HG02623 (cell line): ENCODE data around the gene NCOA3.

Experiments used
- ATAC-seq: cut with Tn5 transposase; IDR thresholded peaks from one replicate; pipeline ENCODE4 v1.9.1; 2021; ENCODE audit warnings: moderate library complexity; ENCODE audit not compliant: unreplicated experiment

NCOA3 gene

DNA sequence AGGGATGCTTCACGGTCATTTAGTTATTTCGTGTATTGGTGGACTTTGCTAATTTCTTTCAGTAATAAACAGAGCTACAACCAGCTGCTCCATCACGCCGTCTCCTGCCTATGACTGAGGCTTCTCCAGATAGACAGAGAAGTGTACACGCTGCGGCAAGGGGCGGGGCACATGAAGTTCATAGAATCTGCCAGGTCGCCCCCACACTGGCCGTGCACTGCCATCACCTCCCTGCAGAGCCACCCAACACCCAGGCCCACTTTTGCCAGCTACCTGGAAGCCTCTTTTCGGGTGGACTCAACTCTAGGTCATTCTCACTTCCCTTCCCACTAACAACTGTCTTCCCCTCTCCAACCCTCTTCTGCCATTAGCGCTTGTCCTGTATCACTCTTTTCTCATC, 195.2 kb downstream of the NCOA3 start:
- ATAC-seq: no peak

DNA sequence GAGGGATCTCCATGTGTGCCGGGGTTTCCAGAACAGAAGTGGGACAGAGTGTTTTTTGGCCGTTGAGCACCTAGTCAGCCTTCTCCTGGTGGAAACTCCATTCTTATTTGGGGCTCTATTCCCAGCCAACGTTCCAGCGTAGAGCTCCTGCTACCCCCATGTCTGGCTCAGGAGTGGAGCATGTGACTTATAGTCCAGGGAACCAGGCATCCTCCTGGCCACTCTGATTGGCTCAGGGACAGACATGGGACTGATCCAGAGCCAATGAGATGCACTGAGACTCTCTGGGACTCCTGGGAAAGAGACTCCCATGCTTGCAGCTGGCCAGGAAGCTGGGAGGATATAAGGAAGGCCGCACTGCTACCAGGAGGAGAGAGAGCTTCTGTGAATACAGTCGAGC, 196.5 kb downstream of the NCOA3 start:
- ATAC-seq: no peak

DNA sequence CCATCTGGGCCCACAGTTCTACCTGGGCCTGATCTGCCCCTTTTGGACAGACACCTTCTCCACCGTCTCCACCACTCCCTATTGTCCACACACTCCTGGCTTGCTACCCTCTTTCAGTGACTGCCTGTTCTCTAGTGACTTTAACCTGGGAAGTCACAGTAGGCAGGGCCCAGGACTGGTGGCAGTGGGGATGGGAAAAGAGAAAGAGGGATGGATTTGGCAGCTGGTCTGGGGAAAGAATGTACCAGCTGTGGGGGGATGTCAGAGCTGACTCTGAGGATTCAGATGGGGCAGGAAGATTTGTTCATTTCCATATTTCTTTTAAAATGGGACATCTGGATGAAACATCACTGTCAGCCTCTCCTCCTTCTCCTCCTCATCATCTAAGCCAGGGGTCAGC, 198.1 kb downstream of the NCOA3 start:
- no peak for ATAC-seq

DNA sequence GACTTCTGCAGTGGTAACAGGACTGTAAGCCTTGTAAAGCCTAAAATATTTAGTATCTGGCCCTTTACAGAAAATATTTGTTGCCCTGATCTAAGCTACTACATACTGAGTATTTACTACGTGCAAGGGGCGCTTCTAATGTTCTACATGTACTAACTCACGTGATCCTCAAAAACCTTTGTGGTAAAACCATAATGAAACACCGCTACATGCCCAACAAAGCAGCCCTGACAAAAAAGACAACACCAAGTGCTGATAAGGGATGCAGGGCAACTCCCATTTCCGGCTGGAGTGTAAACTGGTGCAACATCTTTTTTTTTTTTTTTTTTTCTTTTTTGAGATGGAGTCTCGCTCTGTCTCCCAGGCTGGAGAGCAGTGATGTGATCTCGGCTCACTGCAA, 198.6 kb downstream of the NCOA3 start:
- ATAC-seq: no peak

DNA sequence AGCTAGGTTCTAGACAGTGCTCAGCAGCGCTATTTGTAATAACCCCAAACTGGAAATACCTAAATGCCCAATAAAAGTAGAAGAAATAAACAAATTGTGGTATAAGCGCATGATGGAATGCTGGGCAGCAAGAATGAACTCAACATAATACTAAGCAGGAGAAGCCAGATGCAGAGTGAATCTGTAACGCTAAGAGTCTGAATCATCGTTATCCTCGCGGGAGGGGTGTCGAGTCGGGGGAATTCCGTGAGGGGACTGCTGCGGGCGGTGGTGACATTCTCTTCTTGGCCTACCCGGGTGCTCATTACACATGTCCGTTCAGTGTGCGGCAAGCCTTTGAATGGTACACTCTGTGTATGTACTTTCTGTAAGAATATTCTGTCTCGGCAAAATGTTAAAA, 199.9 kb downstream of the NCOA3 start:
- no peak for ATAC-seq

DNA sequence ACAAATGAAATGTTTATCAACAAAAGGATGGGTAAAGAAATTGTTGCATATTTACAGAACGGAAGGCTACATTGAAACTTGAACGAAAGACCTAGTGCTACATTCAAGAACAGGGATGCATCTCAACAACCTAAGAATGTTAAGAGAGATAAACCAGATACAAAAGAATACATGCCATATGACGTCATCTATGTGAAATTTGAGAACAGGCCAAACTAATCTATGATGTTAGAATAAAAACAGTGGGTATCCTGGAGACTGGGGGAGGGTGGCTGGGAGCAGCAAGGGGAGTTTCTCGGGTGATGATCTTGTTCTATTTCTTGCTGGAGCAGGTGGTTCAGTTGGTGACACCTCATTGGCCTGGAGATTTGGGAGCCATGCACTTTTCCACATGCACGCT, 202.1 kb downstream of the NCOA3 start:
- no peak for ATAC-seq

DNA sequence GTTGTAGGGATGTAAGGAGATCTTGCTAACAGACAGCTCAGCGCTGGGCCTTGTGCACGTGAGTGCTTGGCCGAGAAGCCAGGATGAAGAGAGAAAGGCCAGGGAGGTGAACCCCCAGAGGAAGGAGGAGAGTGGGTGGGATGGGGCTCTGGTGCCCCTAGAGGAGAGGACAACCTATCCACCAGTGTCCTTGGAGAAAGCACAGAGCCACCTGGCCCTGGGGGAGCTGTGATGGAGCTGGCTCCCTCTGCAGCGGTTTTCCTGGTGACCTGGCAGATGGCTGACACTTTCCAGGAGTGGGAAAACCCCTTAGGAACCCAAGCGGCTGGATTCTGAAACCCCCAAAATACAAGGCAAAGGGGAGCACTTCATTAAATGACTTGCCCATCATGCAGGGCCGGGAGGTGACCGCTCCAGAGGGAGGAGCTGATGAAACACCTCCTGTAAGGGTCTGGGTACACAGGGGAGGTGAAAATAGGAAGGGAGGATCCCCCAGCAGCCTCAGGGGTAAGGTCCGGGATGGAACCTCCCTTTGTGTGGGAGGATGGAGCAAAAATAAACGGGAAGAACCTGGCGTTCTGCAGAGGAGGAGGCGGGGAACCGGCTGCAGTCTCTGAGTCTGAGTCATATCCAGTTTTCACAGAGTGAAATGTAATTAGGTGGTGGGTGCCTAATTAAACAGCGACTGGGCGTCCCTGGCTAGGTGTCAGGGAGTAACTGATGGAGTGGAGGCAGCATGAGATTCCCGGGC, 203.2 kb downstream of the NCOA3 start:
- no peak for ATAC-seq

DNA sequence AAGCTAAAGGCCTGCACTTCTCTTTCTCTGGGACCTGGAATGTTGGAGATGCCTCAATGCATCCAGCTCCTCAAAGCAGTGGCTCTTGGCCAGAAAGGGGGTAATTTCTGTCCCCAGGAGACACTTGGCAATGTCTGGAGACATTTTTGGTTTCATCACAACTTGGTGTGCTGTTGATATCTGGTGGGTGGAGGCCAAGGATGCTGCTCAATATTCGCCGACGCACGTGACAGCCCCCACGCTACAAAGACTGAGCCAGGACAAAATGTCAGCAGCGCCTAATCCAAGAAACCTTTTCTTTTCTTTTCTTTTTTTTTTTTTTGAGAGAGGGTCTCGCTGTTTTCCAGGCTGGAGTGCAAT, 203.8 kb downstream of the NCOA3 start:
- ATAC-seq: no peak

DNA sequence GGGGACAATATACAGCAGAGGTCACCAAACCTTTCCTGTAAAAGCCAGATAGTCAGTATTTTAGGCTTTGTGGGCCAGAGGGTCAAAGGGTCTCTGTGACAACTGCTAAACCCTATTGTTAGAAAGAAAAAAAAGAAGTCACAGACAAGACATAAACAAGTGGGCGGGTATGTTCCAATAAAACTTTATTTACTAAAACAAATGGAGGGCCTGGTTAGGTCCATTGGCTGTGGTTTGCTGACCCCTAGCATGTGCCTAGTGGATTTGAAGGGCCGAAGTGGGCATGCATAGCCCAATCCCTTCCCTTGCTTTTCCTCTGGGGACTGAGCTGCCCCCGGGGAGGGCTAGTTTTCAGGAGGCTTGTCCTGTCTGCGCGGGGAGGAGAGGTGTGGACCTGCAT, 204.7 kb downstream of the NCOA3 start:
- no peak for ATAC-seq
